Hematopoietic multipotent progenitor cell treated with erythropoietin and hydrocortisone succinate and interleukin-3 and kit ligand, for 8 days (in vitro differentiated cells): ENCODE results near the gene PLPPR3.
"Not testable (repeated sequence)": the region's sequence is repeated elsewhere in the genome, so short reads cannot be mapped to it uniquely, and the experiment has no call there.

Source experiments
- DNase-seq: peaks from one replicate; pipeline ENCODE4 v3.0.0-alpha.2; 2015

PLPPR3 gene

GRCh38 chr19:827710-828321 lies 6.1 kb upstream of the PLPPR3 start, which contains the start of gene AZU1:
AZU1 (plus strand) TSS chr19:827837; CDS start chr19:827847, 10 bp downstream.
- DNase-seq = peak; percentile 70

- DNase-seq = no peak
Measured at GRCh38 chr19:827314-827709, 5.6 kb upstream of the PLPPR3 start.

DNA sequence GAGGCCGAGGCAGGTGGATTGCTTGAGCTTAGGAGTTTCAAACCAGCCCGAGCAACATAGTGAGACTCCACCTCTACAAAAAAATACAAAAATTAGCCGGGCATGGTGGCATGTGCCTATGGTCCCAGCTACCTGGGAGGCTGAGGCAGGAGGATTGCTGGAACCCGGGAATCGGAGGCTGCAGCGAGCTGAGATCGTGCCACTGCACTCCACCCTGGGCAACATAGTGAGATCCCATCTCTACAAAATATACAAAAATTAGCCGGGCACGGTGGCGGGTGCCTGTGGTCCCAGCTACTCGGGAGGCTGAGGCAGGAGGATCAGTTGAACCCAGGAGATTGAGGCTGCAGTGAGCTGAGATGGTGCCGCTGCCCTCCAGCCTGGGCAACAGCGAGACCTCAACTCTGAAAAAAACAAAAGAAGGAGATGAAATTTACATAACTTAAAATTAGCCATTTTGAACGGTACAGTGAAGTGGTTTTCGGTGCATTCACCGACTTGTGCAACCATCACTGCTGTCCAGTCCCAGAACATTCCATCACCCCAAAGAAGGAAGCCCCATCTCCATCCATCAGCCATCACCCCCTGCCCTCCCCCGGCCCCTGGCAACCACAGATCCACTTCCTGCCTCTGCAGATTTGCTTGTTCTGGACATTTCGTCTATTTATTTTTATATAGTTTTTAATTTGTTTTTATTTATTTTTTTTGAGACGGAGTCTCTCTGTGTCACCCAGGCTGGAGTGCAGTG lies 4.3 kb upstream of the PLPPR3 start:
- DNase-seq = no peak

- no peak for DNase-seq
Measured at GRCh38 chr19:824885-825284, 3.1 kb upstream of the PLPPR3 start.

- DNase-seq = no peak
Measured at GRCh38 chr19:823565-824121, 1.9 kb upstream of the PLPPR3 start.

DNA sequence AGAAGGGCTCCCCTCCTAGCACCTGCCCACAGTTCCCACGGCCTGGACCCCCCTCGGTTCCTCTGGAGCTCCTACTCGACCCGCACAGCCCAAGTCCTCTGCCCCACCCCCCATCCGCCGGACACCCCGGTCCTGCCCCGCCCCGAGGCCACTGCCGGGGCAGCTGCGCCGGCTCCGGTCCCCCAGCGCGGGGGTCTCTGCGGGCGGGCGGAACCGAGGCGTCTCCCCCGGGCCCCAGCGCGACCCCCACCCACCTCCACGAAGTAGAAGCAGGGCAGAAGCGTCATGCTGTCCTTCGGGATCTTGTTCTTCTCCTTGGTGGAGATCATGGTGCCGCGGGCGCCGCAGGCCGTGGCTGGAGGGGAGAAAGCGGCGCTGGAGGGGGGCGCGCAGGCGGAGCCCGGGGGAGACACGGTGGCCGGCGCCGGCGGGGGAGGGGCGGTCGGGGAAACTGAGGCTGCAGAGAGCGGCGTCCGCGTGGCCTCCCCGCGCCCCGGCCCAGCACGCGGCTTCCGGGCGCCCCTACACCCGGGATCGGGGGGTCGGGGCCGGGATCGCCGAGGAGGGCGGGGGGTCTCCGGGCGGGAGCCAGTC lies 427 bp downstream of the PLPPR3 start:
- no peak for DNase-seq

- DNase-seq = not testable (repeated sequence)
Measured at GRCh38 chr19:820212-820611, 1.5 kb downstream of the PLPPR3 start.

GRCh38 chr19:816500-816857 lies 5.3 kb downstream of the PLPPR3 start:
- no peak for DNase-seq

GRCh38 chr19:815775-816499 lies 5.8 kb downstream of the PLPPR3 start:
- DNase-seq = no peak

- no peak for DNase-seq
Measured at GRCh38 chr19:815079-815774, 6.5 kb downstream of the PLPPR3 start.

- DNase-seq = no peak
Measured at GRCh38 chr19:814152-815078, 7.3 kb downstream of the PLPPR3 start.

DNA sequence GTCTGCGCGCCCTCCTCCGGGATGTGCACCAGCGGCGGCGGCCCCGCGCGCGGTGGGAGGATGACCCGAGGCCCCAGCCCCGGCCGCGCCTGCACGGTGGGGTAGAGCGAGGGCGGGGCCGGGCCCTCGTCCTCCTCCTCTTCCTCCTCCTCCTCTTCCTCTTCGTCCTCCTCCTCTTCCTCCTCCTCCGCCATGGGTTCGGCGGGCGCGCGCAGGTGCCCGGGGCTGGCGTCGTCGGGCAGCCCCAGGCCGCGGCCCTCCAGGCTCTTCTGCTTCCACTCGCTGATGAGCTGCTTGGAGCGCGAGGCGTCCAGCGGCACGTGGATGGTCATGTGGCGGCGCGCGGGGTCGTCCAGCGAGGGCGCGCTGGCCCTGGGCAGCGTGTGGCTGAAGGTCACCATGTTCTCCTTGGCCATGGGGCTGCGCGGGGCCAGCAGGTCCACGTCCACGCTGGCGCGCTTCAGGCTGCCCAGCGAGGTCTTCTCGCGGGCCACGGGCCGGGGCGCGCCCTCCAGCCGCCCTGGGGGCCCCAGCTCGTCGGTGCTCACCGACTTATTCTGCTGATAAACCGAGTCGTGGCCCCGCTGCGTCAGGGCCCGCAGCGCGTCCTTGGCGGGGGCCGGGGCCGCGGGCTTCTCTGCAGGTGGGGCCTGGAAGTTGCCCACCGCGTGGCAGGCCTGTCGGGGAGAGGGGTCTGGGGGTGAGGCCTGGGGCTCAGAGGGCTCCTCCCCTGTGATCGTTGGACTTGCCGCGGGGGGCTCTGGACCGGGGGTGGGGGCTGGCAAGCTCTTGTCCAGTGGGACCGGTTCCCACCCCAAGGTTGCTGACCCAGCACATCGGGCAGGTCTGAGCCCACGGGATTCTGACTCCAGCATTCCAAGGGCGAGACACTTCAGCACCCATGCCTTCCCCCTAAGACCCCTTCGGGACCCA lies 8.3 kb downstream of the PLPPR3 start:
- no peak for DNase-seq

DNA sequence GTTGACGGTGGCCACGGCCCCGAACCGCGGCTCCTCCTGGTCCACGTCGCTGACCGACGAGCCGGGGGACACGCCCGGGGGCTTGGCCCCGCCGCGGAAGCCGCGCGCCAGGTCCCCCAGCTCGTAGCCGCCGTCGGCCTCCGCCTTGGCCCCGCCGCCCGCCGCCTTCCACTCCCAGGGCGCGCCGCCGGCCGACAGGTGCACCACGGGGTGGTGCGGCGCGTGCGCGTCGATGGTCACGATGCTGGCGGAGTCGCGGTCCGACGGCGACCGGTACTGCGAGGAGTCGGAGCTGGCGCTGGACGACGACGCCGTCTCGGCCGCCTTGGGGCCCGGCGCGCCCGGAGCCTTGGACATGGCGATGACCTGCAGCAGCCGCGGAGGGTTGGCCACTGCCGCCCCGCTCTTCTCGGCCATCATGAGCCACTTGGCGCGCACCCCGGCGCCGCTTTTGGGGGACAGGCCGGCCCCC lies 9.0 kb downstream of the PLPPR3 start:
- DNase-seq = no peak

- no peak for DNase-seq
Measured at GRCh38 chr19:812049-812746, 9.6 kb downstream of the PLPPR3 start.

DNA sequence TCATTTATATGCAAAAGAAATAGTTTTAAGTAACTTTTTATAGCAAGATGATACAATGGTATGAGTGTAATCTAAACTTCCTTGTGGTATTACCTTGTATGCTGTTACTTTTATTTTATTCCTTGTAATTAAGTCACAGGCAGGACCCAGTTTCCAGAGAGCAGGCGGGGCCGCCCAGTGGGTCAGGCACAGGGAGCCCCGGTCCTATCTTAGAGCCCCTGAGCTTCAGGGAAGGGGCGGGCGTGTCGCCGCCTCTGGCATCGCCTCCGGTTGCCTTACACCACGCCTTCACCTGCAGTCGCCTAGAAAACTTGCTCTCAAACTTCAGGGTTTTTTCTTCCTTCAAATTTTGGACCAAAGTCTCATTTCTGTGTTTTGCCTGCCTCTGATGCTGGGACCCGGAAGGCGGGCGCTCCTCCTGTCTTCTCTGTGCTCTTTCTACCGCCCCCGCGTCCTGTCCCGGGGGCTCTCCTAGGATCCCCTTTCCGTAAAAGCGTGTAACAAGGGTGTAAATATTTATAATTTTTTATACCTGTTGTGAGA lies 10.2 kb downstream of the PLPPR3 start:
- DNase-seq = no peak

- no peak for DNase-seq
Measured at GRCh38 chr19:810883-811489, 10.8 kb downstream of the PLPPR3 start.

DNA sequence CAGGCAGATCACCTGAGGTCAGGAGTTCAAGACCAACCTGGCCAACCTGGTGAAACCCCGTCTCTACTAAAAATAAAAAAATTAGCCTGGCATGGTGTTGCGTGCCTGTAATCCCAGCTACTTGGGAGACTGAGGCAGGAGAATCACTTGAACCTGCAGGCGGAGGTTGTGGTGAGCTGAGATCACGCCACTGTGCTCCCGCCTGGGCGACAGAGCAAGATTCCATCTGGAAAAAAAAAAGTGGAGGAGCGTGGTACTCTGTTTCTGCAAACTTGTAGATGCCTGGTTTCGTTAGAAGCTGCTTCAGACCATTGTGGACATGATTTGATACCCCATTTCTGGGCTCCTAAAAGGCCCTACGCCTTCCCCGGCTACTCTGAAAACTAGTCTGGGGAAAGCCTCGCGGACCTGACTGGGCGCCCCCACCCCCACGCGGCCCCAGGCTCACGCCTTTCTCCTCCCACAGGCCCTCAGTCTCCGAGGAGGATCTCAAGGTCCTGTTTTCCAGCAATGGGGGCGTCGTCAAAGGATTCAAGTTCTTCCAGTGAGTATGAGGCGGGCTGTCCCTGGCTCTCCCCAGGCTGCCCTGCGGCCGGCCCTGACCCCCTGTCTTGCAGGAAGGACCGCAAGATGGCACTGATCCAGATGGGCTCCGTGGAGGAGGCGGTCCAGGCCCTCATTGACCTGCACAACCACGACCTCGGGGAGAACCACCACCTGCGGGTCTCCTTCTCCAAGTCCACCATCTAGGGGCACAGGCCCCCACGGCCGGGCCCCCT lies 11.5 kb downstream of the PLPPR3 start:
- DNase-seq = no peak

DNA sequence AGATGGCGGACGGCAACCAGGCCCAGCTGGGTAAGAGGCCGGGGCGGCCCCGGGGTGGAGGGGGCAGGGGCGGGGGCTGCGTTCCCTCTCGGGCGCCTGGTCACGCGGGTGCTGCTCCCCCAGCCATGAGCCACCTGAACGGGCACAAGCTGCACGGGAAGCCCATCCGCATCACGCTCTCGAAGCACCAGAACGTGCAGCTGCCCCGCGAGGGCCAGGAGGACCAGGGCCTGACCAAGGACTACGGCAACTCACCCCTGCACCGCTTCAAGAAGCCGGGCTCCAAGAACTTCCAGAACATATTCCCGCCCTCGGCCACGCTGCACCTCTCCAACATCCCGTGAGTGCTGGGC lies 13.4 kb downstream of the PLPPR3 start:
- no peak for DNase-seq
